ENCODE results near the gene SRP9. TPM values are rescaled to one million over a fixed set of nuclear protein-coding genes. Genes with fewer than 3 reads are reported as not detected.
"Not testable (repeated sequence)": the region's sequence is repeated elsewhere in the genome, so short reads cannot be mapped to it uniquely, and the experiment has no call there.

Gene SRP9
- total RNA-seq, 2 donors from 2014 or later: 48.5 to 86.6 TPM

DNA sequence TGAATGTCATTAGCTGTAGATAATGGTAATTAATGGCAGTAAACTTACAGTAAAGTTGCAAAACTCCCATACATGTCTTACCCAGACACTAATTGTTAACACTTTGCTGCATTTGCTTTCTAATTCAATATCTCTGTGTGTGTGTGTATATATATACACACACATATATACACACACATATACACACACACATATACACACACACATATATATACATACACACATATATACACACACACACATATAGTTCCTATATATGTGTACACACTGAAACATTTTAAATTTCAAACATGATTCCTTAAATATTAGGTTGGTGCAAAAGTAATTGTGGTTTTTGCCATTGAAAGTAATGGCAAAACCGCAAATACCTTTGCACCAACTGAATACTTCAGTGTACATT is 28.6 kb downstream of the SRP9 start:
- no peak overlapping the region for H3K4me3 ChIP-seq
- H3K27ac ChIP-seq: no peak overlapping the region
- WGBS, 2 donors: 98 to 100% methylated on average over 1 of the region's 1 CpG
- TF ChIP-seq POLR2A (IDR thresholded peaks at IDR 0.05): no peak
- TF ChIP-seq, protein P1, sequence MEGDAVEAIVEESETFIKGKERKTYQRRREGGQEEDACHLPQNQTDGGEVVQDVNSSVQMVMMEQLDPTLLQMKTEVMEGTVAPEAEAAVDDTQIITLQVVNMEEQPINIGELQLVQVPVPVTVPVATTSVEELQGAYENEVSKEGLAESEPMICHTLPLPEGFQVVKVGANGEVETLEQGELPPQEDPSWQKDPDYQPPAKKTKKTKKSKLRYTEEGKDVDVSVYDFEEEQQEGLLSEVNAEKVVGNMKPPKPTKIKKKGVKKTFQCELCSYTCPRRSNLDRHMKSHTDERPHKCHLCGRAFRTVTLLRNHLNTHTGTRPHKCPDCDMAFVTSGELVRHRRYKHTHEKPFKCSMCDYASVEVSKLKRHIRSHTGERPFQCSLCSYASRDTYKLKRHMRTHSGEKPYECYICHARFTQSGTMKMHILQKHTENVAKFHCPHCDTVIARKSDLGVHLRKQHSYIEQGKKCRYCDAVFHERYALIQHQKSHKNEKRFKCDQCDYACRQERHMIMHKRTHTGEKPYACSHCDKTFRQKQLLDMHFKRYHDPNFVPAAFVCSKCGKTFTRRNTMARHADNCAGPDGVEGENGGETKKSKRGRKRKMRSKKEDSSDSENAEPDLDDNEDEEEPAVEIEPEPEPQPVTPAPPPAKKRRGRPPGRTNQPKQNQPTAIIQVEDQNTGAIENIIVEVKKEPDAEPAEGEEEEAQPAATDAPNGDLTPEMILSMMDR (IDR thresholded peaks at IDR 0.05): no peak
- no peaks in the 10 kb centered on the region for H3K9me3 ChIP-seq
- intact Hi-C loops (cut with DNase I): no loop called here
- no peak for ATAC-seq
- no peaks in the 10 kb centered on the region for H3K27me3 ChIP-seq
- peaks cover 8% of the 10 kb centered on the region for H3K4me1 ChIP-seq
- no peaks in the 10 kb centered on the region for H3K36me3 ChIP-seq (replicated peaks in 1 of 2; ENCODE audit: insufficient read depth in 1 of 2, low read depth in 2 of 2)
- no peak for DNase-seq

GRCh38 chr1:225806736-225807135 is 29.1 kb downstream of the SRP9 start:
- H3K27me3 ChIP-seq; H3K4me3 ChIP-seq; DNase-seq; H3K27ac ChIP-seq; intact Hi-C loops (cut with DNase I); H3K9me3 ChIP-seq; H3K36me3 ChIP-seq (replicated peaks in 1 of 2; ENCODE audit: insufficient read depth in 1 of 2, low read depth in 2 of 2); ATAC-seq: not testable (repeated sequence)
- H3K4me1 ChIP-seq: peaks cover 13% of the 10 kb centered on the region
- whole genome bisulfite sequencing, 2 donors: 89 to 90% methylated on average over 3 of the region's 3 CpGs

DNA sequence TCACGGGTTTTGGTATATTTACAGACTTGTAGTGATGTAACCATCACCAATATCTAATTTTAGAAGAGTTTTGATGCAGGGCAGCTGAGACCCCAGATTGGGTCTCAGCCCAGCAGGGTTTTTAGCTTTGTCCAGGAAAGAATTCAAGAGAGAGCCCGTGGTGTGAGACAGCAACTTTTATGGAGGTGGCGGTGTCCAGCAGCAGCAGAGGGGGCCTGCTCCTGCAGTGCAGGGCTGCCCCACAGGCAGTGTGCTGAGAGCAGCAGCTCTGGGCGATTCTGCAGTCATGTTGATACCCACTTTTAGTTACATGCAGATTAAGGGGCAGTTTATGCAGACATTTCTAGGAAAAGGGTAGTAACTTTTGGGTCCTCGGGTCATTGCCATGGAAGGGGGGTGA is 30.5 kb downstream of the SRP9 start:
- no peak for ATAC-seq
- Histone ChIP-seq H3K36me3 (replicated peaks in 1 of 2; ENCODE audit: insufficient read depth in 1 of 2, low read depth in 2 of 2) (no peaks in the 10 kb centered on the region), H3K27ac (no peak overlapping the region), H3K4me3 (no peak overlapping the region), H3K4me1 (peaks cover 27% of the 10 kb centered on the region), H3K27me3 (no peaks in the 10 kb centered on the region), H3K9me3 (no peaks in the 10 kb centered on the region)
- intact Hi-C loops (cut with DNase I): no loop called here
- TF ChIP-seq, protein P1 (IDR thresholded peaks at IDR 0.05): no peak
- no peak for TF ChIP-seq POLR2A (IDR thresholded peaks at IDR 0.05)
- WGBS, 2 donors: 75 to 77% methylated on average over 5 of the region's 5 CpGs
- no peak for DNase-seq

DNA sequence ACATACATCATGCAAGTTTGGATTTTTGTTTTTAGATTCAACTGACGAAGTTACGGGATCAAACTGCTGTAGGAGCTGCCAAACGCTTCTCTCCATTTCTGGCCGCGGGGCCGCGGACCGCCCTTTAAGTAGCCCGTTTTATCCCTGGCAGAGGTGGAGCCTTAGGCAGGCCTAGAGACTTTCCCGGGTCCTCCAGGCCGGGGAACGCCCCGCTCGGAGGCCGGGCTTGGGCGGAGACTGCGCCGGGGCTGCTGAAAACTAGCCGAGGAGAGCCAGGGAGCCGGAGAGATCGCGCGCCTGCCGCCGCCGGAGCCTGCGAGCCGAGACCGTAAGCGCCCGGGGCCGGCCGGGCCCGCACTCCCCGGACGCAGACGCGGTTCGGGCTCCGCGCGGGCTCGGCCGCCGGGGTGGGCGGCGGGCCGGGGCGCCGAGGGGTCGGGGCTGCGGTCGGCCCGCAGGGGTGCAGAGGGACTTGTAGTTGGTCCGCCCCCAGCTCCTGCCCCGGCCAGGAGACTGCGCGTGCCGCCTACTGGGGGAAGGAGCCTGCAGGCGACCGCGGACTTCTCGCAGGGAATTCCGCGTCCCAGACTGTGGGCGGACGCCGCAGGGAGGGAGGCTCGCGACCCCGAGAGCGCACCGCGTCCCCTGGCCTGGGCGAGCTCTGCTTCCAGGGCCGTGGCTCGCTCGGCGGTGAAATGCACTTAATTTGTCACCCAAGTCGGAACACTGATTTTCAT is 32.4 kb downstream of the SRP9 start, which contains the start of gene EPHX1:
Gene EPHX1, plus strand, starts transcription at position 283 of the 737 bp plus-strand sequence. CDS start 18,606 bp downstream, outside the sequence.
- DNase-seq: peak; percentile 92 to 94 (median 93)
- intact Hi-C loops (cut with DNase I): no loop called here
- 0% methylated on average over 8 to 80 of the region's 80 CpGs for WGBS, 2 donors
- Histone ChIP-seq H3K4me1 (peaks cover 46% of the 10 kb centered on the region), H3K9me3 (no peaks in the 10 kb centered on the region), H3K27ac (peak within 1 kb of the TSS; percentile 84 to 93 (median 90)), H3K27me3 (no peaks in the 10 kb centered on the region), H3K36me3 (replicated peaks in 1 of 2; ENCODE audit: insufficient read depth in 1 of 2, low read depth in 2 of 2) (no peaks in the 10 kb centered on the region), H3K4me3 (peak within 1 kb of the TSS; percentile 13 to 72)
- ATAC-seq: peak; percentile 83
- TF ChIP-seq, protein P1 (IDR thresholded peaks at IDR 0.05): peak in 6 of 7 experiments; percentile 13 to 48 (median 42)
- peak; percentile 83 to 90 (median 90) for TF ChIP-seq POLR2A (IDR thresholded peaks at IDR 0.05)

DNA sequence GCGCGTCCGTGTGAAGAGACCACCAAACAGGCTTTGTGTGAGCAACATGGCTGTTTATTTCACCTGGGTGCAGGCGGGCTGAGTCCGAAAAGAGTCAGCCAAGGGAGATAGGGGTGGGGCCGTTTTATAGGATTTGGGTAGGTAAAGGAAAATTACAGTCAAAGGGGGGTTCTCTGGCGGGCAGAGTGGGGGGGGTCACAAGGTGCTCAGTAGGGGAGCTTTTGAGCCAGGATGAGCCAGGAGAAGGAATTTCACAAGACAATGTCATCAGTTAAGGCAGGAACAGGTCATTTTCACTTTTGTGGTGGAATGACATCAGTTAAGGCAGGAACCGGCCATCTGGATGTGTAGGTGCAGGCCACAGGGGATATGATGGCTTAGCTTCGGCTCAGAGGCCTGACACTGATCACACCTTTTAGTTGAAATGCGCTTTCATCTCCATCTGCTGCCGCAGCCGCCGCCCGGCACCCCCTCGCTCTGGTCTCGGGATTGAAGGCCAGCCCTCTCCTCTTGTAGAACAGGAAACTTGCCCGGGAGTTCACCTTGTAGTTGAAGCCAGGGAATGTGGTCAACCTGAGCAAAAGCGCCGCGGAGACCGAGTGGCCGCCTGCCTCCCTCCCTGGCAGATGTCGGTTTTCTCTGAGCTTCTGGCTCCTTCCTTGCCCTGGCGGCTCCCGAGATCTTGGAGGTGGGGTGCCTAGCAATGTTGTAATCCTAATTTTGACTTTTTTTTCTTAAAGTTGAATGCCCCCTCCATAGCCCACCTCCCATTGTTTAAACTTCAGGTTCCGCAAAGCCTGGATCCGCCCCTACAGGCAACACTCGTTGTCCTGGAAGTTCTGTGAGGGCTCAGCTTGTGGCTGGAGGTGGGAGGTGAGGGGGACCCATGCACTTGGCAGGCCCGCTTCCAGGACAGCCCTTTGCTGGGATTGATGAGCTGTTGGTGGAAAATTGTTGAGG is 33.2 kb downstream of the SRP9 start:
- TF ChIP-seq POLR2A (IDR thresholded peaks at IDR 0.05): peak in 2 of 3 donors; percentile 65 to 69
- TF ChIP-seq, protein P1 (IDR thresholded peaks at IDR 0.05): peak in 2 of 7 experiments; percentile 3 to 10
- H3K36me3 ChIP-seq (replicated peaks in 1 of 2; ENCODE audit: insufficient read depth in 1 of 2, low read depth in 2 of 2); H3K9me3 ChIP-seq; intact Hi-C loops (cut with DNase I); H3K27me3 ChIP-seq: not testable (repeated sequence)
- WGBS, 2 donors: 6 to 7% methylated on average over 25 to 29 of the region's 29 CpGs
- DNase-seq: peak; percentile 83 to 93 (median 91)
- H3K4me1 ChIP-seq: peaks cover 54% of the 10 kb centered on the region
- ATAC-seq: peak; percentile 74
- peak overlapping the region; percentile 13 to 72 for H3K4me3 ChIP-seq
- peak overlapping the region; percentile 84 to 93 (median 90) for H3K27ac ChIP-seq
